ENCODE results near the gene BABAM2. TPM values are rescaled to one million over a fixed set of nuclear protein-coding genes. Genes with fewer than 3 reads are reported as not detected.

Gene BABAM2
- total RNA-seq, 1 donor = 28.5 TPM

- DNase-seq (ENCODE audit: low read depth) = no peak
- H3K4me3 ChIP-seq (ENCODE audit: low read depth, low read length) = no peak overlapping the region
- no peak for TF ChIP-seq CTCF (IDR thresholded peaks at IDR 0.05; ENCODE audit: insufficient read depth, low read depth, low read length)
Measured at GRCh38 chr2:27852691-27853090, 37.8 kb upstream of the BABAM2 start.

GRCh38 chr2:27854229-27854862 is 36.2 kb upstream of the BABAM2 start:
- TF ChIP-seq CTCF (IDR thresholded peaks at IDR 0.05; ENCODE audit: insufficient read depth, low read depth, low read length) = no peak
- H3K4me3 ChIP-seq (ENCODE audit: low read depth, low read length) = no peak overlapping the region
- DNase-seq (ENCODE audit: low read depth) = no peak

DNA sequence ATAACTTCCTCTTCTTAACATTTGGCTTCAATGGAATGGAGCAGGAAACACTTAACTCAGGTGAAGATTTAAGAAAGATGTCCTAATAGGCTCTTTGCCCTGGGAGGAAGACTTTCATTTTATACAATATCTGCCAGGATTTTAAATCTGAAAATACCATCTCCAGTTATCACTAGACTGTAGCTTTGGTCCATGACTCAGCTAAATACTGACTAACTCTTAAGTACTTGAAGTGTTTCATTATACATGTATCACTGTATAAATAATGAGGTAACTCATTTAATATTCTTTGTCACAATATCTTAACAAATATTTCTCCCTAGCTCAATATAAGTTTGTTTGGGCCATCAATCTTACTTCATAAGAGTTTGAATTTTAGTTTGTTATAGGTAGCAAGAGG is 35.1 kb upstream of the BABAM2 start:
- no peak for TF ChIP-seq CTCF (IDR thresholded peaks at IDR 0.05; ENCODE audit: insufficient read depth, low read depth, low read length)
- DNase-seq (ENCODE audit: low read depth) = peak; percentile 58
- H3K4me3 ChIP-seq (ENCODE audit: low read depth, low read length) = no peak overlapping the region

DNA sequence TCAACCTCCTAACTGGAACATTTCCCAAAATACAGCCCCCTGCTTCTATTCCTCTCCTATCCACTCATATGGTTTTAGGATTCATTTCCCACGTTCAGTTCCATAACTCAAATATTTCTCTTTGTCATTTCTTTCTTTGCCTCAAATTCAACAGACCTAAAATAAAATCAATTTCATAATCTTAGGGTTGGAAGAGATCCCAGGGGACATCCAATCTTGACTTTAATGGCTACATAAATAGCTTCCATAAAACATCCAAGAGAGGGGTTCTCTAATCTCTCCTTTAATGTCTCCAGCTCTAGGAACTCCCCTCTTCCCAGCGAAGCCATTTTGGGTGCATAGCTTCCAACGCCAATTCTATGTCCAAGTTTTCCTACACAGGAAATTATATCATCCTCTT is 34.1 kb upstream of the BABAM2 start:
- no peak for DNase-seq (ENCODE audit: low read depth)
- no peak for TF ChIP-seq CTCF (IDR thresholded peaks at IDR 0.05; ENCODE audit: insufficient read depth, low read depth, low read length)
- no peak overlapping the region for H3K4me3 ChIP-seq (ENCODE audit: low read depth, low read length)

- DNase-seq (ENCODE audit: low read depth) = no peak
- TF ChIP-seq CTCF (IDR thresholded peaks at IDR 0.05; ENCODE audit: insufficient read depth, low read depth, low read length) = no peak
Measured at GRCh38 chr2:27856956-27857355, 33.6 kb upstream of the BABAM2 start.

GRCh38 chr2:27857417-27858172 is 32.9 kb upstream of the BABAM2 start:
- no peak for TF ChIP-seq CTCF (IDR thresholded peaks at IDR 0.05; ENCODE audit: insufficient read depth, low read depth, low read length)
- H3K4me3 ChIP-seq (ENCODE audit: low read depth, low read length) = no peak overlapping the region
- DNase-seq (ENCODE audit: low read depth) = peak; percentile 75

More at GRCh38 chr2:27856956-27857355, 33.6 kb upstream of the BABAM2 start:
- no peak overlapping the region for H3K4me3 ChIP-seq (ENCODE audit: low read depth, low read length)
